ENCODE results near the gene CNR1. TPM values are rescaled to one million over a fixed set of nuclear protein-coding genes. Genes with fewer than 3 reads are reported as not detected.

Gene CNR1
- total RNA-seq, 1 experiment from 2014 or later = 0.48 TPM

- no peak for TF ChIP-seq ATF2 (CRISPR knock-in tag; IDR thresholded peaks at IDR 0.05; ENCODE audit: borderline replicate concordance, low read depth)
- no peak for TF ChIP-seq STAT6 (CRISPR knock-in tag; conservative IDR thresholded peaks at IDR 0.05; ENCODE audit: low read depth)
- no peak for TF ChIP-seq GABPB1 (CRISPR knock-in tag; IDR thresholded peaks at IDR 0.05)
- no peak for TF ChIP-seq ZNF423 (CRISPR knock-in tag; IDR thresholded peaks at IDR 0.05)
Observed at GRCh38 chr6:88105741-88106340, 60.3 kb downstream of the CNR1 start (continued).

Other genes starting within 250 kb of the CNR1 start
- gene SPACA1, start 118.5 kb downstream of the CNR1 start, total RNA-seq (2021) = not detected in 3 replicates

Measured in WTC11 (cell line).